Measurements from ENCODE around the gene PRKG1.

Gene PRKG1

GRCh38 chr10:52287866-52288265, 1213.6 kb downstream of the PRKG1 start:
- no peak overlapping the region for H3K4me3 ChIP-seq (ENCODE audit: low read depth in 1 of 2, low read length in 2 of 2)

GRCh38 chr10:52297747-52298146, 1223.5 kb downstream of the PRKG1 start:
- Histone ChIP-seq H4K20me1 (ENCODE audit: insufficient read depth, low read length) (no peaks in the 10 kb centered on the region), H3K4me2 (ENCODE audit: insufficient read depth, low read length) (no peak overlapping the region), H3K27ac (ENCODE audit: low read length) (no peak overlapping the region), H2AFZ (ENCODE audit: low read depth, low read length) (no peak overlapping the region), H3K4me1 (ENCODE audit: insufficient read depth, low read length) (no peaks in the 10 kb centered on the region), H3K9me3 (ENCODE audit: insufficient read depth, low read length, severe bottlenecking) (no peaks in the 10 kb centered on the region), H3K36me3 (ENCODE audit: insufficient read depth, low read length) (no peaks in the 10 kb centered on the region), H3K4me3 (ENCODE audit: low read depth in 1 of 2, low read length in 2 of 2) (no peak overlapping the region), H3K79me2 (ENCODE audit: insufficient read depth, low read length) (no peaks in the 10 kb centered on the region), H3K27me3 (ENCODE audit: insufficient read depth, low read length, poor library complexity) (no peaks in the 10 kb centered on the region), H3K9ac (ENCODE audit: low read depth, low read length) (no peak overlapping the region)
- no peak for TF ChIP-seq CTCF (IDR thresholded peaks at IDR 0.05; ENCODE audit: borderline replicate concordance, extremely low read depth, low read length, poor library complexity, severe bottlenecking)
- no peak for TF ChIP-seq EZH2 (IDR thresholded peaks at IDR 0.05; ENCODE audit: borderline replicate concordance, low read depth, low read length, severe bottlenecking)
- DNase-seq (no peak), ATAC-seq (ENCODE audit: insufficient read depth, low read depth) (no peak)

More at GRCh38 chr10:52287866-52288265, 1213.6 kb downstream of the PRKG1 start:
- no peak overlapping the region for H2AFZ ChIP-seq (ENCODE audit: low read depth, low read length)
- TF ChIP-seq EZH2 (IDR thresholded peaks at IDR 0.05; ENCODE audit: borderline replicate concordance, low read depth, low read length, severe bottlenecking) = no peak
- TF ChIP-seq CTCF (IDR thresholded peaks at IDR 0.05; ENCODE audit: borderline replicate concordance, extremely low read depth, low read length, poor library complexity, severe bottlenecking) = no peak
- no peak overlapping the region for H3K27ac ChIP-seq (ENCODE audit: low read length)
- no peaks in the 10 kb centered on the region for H3K9me3 ChIP-seq (ENCODE audit: insufficient read depth, low read length, severe bottlenecking)
- no peaks in the 10 kb centered on the region for H3K4me1 ChIP-seq (ENCODE audit: insufficient read depth, low read length)
- H4K20me1 ChIP-seq (ENCODE audit: insufficient read depth, low read length) = no peaks in the 10 kb centered on the region
- no peaks in the 10 kb centered on the region for H3K79me2 ChIP-seq (ENCODE audit: insufficient read depth, low read length)
- no peak overlapping the region for H3K9ac ChIP-seq (ENCODE audit: low read depth, low read length)
- ATAC-seq (ENCODE audit: insufficient read depth, low read depth) (no peak), DNase-seq (no peak)
- no peaks in the 10 kb centered on the region for H3K27me3 ChIP-seq (ENCODE audit: insufficient read depth, low read length, poor library complexity)
- H3K36me3 ChIP-seq (ENCODE audit: insufficient read depth, low read length) = no peaks in the 10 kb centered on the region
- H3K4me2 ChIP-seq (ENCODE audit: insufficient read depth, low read length) = no peak overlapping the region

GRCh38 chr10:52300599-52301277, 1226.5 kb downstream of the PRKG1 start:
- Histone ChIP-seq H3K36me3 (ENCODE audit: insufficient read depth, low read length) (no peaks in the 10 kb centered on the region), H4K20me1 (ENCODE audit: insufficient read depth, low read length) (no peaks in the 10 kb centered on the region), H3K79me2 (ENCODE audit: insufficient read depth, low read length) (no peaks in the 10 kb centered on the region), H2AFZ (ENCODE audit: low read depth, low read length) (no peak overlapping the region), H3K27me3 (ENCODE audit: insufficient read depth, low read length, poor library complexity) (no peaks in the 10 kb centered on the region), H3K4me2 (ENCODE audit: insufficient read depth, low read length) (no peak overlapping the region), H3K9ac (ENCODE audit: low read depth, low read length) (no peak overlapping the region), H3K27ac (ENCODE audit: low read length) (no peak overlapping the region), H3K9me3 (ENCODE audit: insufficient read depth, low read length, severe bottlenecking) (no peaks in the 10 kb centered on the region), H3K4me1 (ENCODE audit: insufficient read depth, low read length) (no peaks in the 10 kb centered on the region), H3K4me3 (ENCODE audit: low read depth in 1 of 2, low read length in 2 of 2) (no peak overlapping the region)
- TF ChIP-seq EZH2 (IDR thresholded peaks at IDR 0.05; ENCODE audit: borderline replicate concordance, low read depth, low read length, severe bottlenecking) (no peak), CTCF (IDR thresholded peaks at IDR 0.05; ENCODE audit: borderline replicate concordance, extremely low read depth, low read length, poor library complexity, severe bottlenecking) (no peak)
- DNase-seq (no peak), ATAC-seq (ENCODE audit: insufficient read depth, low read depth) (no peak)
